22Rv1 (cell line): ENCODE data around the gene AMOT.

Experiments used
- ZFX ChIP-seq: fragments of 450-650 bp; IDR thresholded peaks from 2 replicates; pipeline ENCODE4 v1.6.1; 2017; ENCODE audit warnings: antibody characterized with exemption, borderline replicate concordance
- TF ChIP-seq, protein P1 (sequence below): fragments of 450-650 bp; IDR thresholded peaks from 2 replicates; pipeline ENCODE4 v1.5.1; 2017; ENCODE audit warnings: mild to moderate bottlenecking

DNA sequence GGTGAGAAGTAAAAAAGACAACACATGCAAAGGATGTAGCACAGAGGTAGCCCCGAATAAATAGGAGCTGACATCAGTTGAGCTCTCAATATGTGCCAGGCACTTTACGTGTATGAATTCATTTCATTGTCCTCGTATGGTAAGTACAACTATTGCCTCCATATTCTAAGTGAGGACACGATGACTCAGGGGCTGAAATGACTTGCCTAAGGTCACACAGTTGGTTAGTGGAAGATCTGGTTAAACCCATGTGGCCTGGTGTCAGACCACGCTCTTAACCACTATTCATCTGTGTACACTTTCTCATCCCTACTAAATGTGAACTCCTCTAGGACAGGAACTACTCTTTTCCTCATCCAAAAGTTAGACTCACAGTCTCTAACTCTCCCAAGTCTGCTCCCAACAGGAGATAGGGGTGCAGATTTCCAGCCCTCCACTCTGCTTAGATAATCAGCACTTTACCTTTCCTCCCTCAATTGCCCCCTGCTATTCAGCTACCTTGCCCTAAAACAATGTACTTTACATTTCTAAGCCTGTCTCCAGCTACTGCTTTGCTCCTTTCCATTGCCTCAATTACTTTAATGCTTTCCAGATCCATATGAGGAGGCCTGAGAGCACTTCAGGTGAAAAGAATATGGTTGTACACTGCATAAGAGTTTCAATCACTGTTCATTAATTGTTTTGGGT lies 102.1 kb downstream of the AMOT start:
- TF ChIP-seq, protein P1, sequence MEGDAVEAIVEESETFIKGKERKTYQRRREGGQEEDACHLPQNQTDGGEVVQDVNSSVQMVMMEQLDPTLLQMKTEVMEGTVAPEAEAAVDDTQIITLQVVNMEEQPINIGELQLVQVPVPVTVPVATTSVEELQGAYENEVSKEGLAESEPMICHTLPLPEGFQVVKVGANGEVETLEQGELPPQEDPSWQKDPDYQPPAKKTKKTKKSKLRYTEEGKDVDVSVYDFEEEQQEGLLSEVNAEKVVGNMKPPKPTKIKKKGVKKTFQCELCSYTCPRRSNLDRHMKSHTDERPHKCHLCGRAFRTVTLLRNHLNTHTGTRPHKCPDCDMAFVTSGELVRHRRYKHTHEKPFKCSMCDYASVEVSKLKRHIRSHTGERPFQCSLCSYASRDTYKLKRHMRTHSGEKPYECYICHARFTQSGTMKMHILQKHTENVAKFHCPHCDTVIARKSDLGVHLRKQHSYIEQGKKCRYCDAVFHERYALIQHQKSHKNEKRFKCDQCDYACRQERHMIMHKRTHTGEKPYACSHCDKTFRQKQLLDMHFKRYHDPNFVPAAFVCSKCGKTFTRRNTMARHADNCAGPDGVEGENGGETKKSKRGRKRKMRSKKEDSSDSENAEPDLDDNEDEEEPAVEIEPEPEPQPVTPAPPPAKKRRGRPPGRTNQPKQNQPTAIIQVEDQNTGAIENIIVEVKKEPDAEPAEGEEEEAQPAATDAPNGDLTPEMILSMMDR = no peak
- TF ChIP-seq ZFX = no peak
